B cell (primary cell): ENCODE data around the gene LRP4. TPM values are rescaled to one million over a fixed set of nuclear protein-coding genes. Genes with fewer than 3 reads are reported as not detected.

Experiments
- ATAC-seq: fragments of 200-7000 bp; cut with Tn5 transposase; one replicate; pipeline ENCODE4 v1.10.0; 2021; ENCODE audit warnings: low read depth, mild to moderate bottlenecking, moderate number of reproducible peaks, moderate library complexity
- CTCF ChIA-PET: fragments of 350-600 bp; sonication (Branson Sonifier 250); formaldehyde crosslinking; loops from one replicate; lab custom pipeline; 2021; ENCODE audit warnings: antibody characterized with exemption, inconsistent platforms; lab: Charles Lee
- POLR2A ChIA-PET: fragments of 350-600 bp; sonication (Branson Sonifier 250); formaldehyde crosslinking; loops from one replicate; lab custom pipeline; 2021; ENCODE audit warnings: antibody characterized with exemption; lab: Charles Lee
- DNase-seq: peaks from one replicate; pipeline ENCODE4 v3.0.0; 2013
- H2AFZ ChIP-seq: 2 replicates; pipeline ENCODE4 v1.6.1; 2012; ENCODE audit warnings: mild to moderate bottlenecking, low read depth, low read length; ENCODE audit not compliant: insufficient read depth, poor library complexity, severe bottlenecking
- H3K27ac ChIP-seq, 2 donors: 1 replicate in 1 of 2; 2 replicates in 1 of 2; pipeline ENCODE4 v1.5.1; 2012 to 2013; ENCODE audit warnings: low read length in 2 of 2, mild to moderate bottlenecking in 2 of 2, moderate library complexity in 1 of 2
- H3K27me3 ChIP-seq, 4 experiments: fragments of 200-600 bp in 1 of 4; sonication (generic) in 1 of 4; replicated peaks in 1 of 4; 1 replicate in 2 of 4; 2 replicates in 2 of 4; pipeline versions ENCODE4 v1.6.1 to v1.7.0; 2013 to 2016; ENCODE audit warnings: low read length in 3 of 4, mild to moderate bottlenecking in 2 of 4, mixed read lengths in 1 of 4, moderate library complexity in 1 of 4; ENCODE audit not compliant: insufficient read depth in 4 of 4, control insufficient read depth in 3 of 4; ENCODE audit errors: control extremely low read depth in 1 of 4
- H3K36me3 ChIP-seq, 2 experiments: replicated peaks in 1 of 2; 1 replicate in 1 of 2; 2 replicates in 1 of 2; pipeline versions ENCODE4 v1.6.1 to v1.7.1; 2013; ENCODE audit warnings: low read length in 1 of 2; ENCODE audit not compliant: insufficient read depth in 2 of 2, control insufficient read depth in 1 of 2; ENCODE audit errors: control extremely low read depth in 1 of 2, extremely low read depth in 1 of 2
- H3K4me1 ChIP-seq, 2 donors: fragments of 200-600 bp in 1 of 2; sonication (generic) in 1 of 2; 1 replicate in 1 of 2; 2 replicates in 1 of 2; pipeline versions ENCODE4 v1.5.1 to v1.6.1; 2013 to 2017; ENCODE audit warnings: low read length in 2 of 2; ENCODE audit not compliant: control insufficient read depth in 2 of 2, insufficient read depth in 2 of 2
- H3K4me2 ChIP-seq: replicated peaks from 2 replicates; pipeline ENCODE3; 2012; ENCODE audit warnings: mild to moderate bottlenecking, low read depth, low read length; ENCODE audit not compliant: poor library complexity, severe bottlenecking
- H3K4me3 ChIP-seq, 5 experiments: fragments of 200-600 bp in 1 of 5; sonication (generic) in 1 of 5; 1 replicate in 3 of 5; 2 replicates in 2 of 5; pipeline versions ENCODE4 v1.5.1 to v1.7.0; 2011 to 2016; ENCODE audit warnings: low read length in 4 of 5, mild to moderate bottlenecking in 4 of 5, low read depth in 2 of 5, control low read depth in 1 of 5, moderate library complexity in 1 of 5; ENCODE audit not compliant: insufficient read depth in 1 of 5; ENCODE audit errors: control extremely low read depth in 1 of 5, extremely low read depth in 1 of 5
- H3K79me2 ChIP-seq: fragments of 200-600 bp; sonication (generic); one replicate; pipeline ENCODE4 v1.6.0; 2016; ENCODE audit warnings: low read length; ENCODE audit not compliant: control insufficient read depth, insufficient read depth
- H3K9ac ChIP-seq: fragments of 200-600 bp; sonication (generic); 2 replicates; pipeline ENCODE4 v1.6.1; 2017; ENCODE audit warnings: mild to moderate bottlenecking, low read length, moderate library complexity
- H3K9me3 ChIP-seq, 3 donors: one replicate each; pipeline versions ENCODE4 v1.6.1 to v1.7.1; 2013; ENCODE audit warnings: low read length in 2 of 3; ENCODE audit not compliant: control insufficient read depth in 2 of 3, insufficient read depth in 1 of 3; ENCODE audit errors: control extremely low read depth in 1 of 3
- H4K20me1 ChIP-seq: 2 replicates; pipeline ENCODE4 v1.6.0; 2012; ENCODE audit warnings: mild to moderate bottlenecking, low read length; ENCODE audit not compliant: insufficient read depth, control insufficient read depth, poor library complexity, severe bottlenecking
- H3K27ac Mint-ChIP-seq: one replicate; pipeline ENCODE4 v1.8.0; 2021; ENCODE audit warnings: mixed read lengths
- H3K27me3 Mint-ChIP-seq: one replicate; pipeline ENCODE4 v1.8.0; 2021; ENCODE audit warnings: mixed read lengths
- H3K4me1 Mint-ChIP-seq: one replicate; pipeline ENCODE4 v1.8.0; 2021; ENCODE audit warnings: mixed read lengths
- H3K4me3 Mint-ChIP-seq: one replicate; pipeline ENCODE4 v1.8.0; 2021; ENCODE audit warnings: mixed read lengths
- H3K9me3 Mint-ChIP-seq: one replicate; pipeline ENCODE4 v1.8.0; 2022; ENCODE audit warnings: mixed read lengths; ENCODE audit not compliant: insufficient read depth
- CTCF ChIP-seq: fragments of 200-600 bp; IDR thresholded peaks from one replicate; pipeline ENCODE4 v1.8.0; 2022; ENCODE audit warnings: antibody characterized with exemption, mild to moderate bottlenecking
- EZH2 ChIP-seq: IDR thresholded peaks from 2 replicates; pipeline ENCODE4 v1.6.1; 2012; ENCODE audit warnings: borderline replicate concordance, low read depth, mild to moderate bottlenecking, moderate library complexity, low read length; ENCODE audit not compliant: insufficient read depth, poor library complexity, severe bottlenecking
- WGBS: methylation state at CpG from one replicate; pipeline ENCODE4 v1.1.5; 2013; ENCODE audit warnings: missing lambda C conversion rate; ENCODE audit not compliant: insufficient coverage; 5-methylcytosine and 5-hydroxymethylcytosine counted together
- intact Hi-C: fragments of 100-400 bp; cut with micrococcal nuclease; formaldehyde crosslinking; loops from one replicate; pipeline ENCODE4 v1.10.0; 2022
- polyA plus RNA-seq: library from polyadenylated mRNA; depleted of rRNA; stranded (reverse); fragments of >200 nt; gene quantifications from 2 replicates; pipeline ENCODE4 v1.2.3, GENCODE V29; 2012
- total RNA-seq, 2 donors: library from RNA; stranded (reverse); fragments of 120-200 nt in 1 of 2; gene quantifications; 1 replicate in 1 of 2; 2 replicates in 1 of 2; pipeline versions ENCODE4 v1.2.3 to v1.2.4, GENCODE V29; 2013 to 2022

Gene LRP4
- total and polyA plus RNA-seq, 2 donors (not counting 1 experiment from before 2014, with no cell fraction given) = not detected

GRCh38 chr11:46826310-46827044 lies 91.9 kb downstream of the LRP4 start:
- peak overlapping the region; percentile 85 for H2AFZ ChIP-seq
- CTCF ChIA-PET = interaction anchor here (0.7 to 1.4 kb wide), 4 partner anchors 20 to 583 kb away, joined by 3 to 5 read pairs (median 4); partner anchors contain the start of genes CKAP5 and ZNF408
- POLR2A ChIA-PET = interaction anchor here (0.9 kb wide), 1 partner anchor 20 kb away, joined by 3 read pairs; the partner anchor contains the start of gene CKAP5
- peaks cover 11 to 13% of the 10 kb centered on the region in 2 donors for H3K4me1 ChIP-seq
- H3K79me2 ChIP-seq = peaks cover 92% of the 10 kb centered on the region
- H3K4me3 ChIP-seq = peak overlapping the region; percentile 55 to 85 (median 61)
- no peaks in the 10 kb centered on the region for H3K9me3 Mint-ChIP-seq
- H3K27ac Mint-ChIP-seq = peak overlapping the region; percentile 46
- TF ChIP-seq EZH2 = no peak
- TF ChIP-seq CTCF = no peak
- ATAC-seq = peak; percentile 100
- no peaks in the 10 kb centered on the region for H3K9me3 ChIP-seq
- peaks cover 22% of the 10 kb centered on the region for H3K4me1 Mint-ChIP-seq
- peaks cover 30% of the 10 kb centered on the region for H4K20me1 ChIP-seq
- intact Hi-C loops = loop anchor here (1.0 kb wide), 1 partner anchor 20 kb away; the partner anchor contains the start of gene CKAP5
- H3K36me3 ChIP-seq = no peaks in the 10 kb centered on the region
- H3K9ac ChIP-seq = peak overlapping the region; percentile 73
- H3K27me3 Mint-ChIP-seq = no peaks in the 10 kb centered on the region
- peak overlapping the region; percentile 92 for H3K4me2 ChIP-seq
- peak; percentile 75 for DNase-seq
- H3K27ac ChIP-seq = peak overlapping the region in 1 of 2 donors; percentile 31
- 9% methylated on average over 32 of the region's 32 CpGs for WGBS
- H3K4me3 Mint-ChIP-seq = peak overlapping the region; percentile 88
- H3K27me3 ChIP-seq = no peaks in the 10 kb centered on the region

DNA sequence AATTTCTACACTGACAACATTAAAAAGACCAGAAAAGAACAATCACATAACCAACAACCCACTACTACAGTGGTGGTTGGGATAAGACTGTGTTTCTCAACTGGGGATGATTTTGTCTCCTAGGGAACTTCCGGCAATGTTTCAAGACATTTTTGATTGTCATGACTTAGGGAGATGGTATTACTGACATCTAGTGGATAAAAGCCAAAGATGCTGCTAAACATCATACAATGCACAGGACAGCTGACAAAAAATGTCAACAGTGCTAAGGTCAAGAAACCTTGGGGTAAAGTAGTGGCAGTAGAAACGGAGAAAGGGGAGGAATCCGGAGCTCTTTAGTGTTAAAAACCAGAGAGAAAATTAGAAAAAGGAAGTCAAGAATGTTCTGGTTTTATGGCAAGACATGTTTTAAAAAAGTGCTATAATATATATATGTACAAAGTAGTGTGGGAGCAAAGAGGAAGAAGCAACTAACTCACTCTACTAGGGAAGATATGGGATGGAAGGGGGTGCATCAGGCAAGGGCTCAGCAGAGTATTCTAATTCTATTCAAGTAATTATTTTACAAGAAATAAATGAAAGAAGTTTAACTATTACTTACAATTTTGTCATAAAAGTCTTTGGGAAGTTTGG lies 109.4 kb downstream of the LRP4 start:
- DNase-seq (peak; percentile 7), ATAC-seq (no peak)
- TF ChIP-seq EZH2 = no peak
- peak; percentile 11 for TF ChIP-seq CTCF
- Mint-ChIP-seq H3K4me1 (no peaks in the 10 kb centered on the region), H3K4me3 (no peak overlapping the region), H3K27me3 (no peaks in the 10 kb centered on the region), H3K27ac (no peak overlapping the region), H3K9me3 (no peaks in the 10 kb centered on the region)
- no peak overlapping the region for H3K4me3 ChIP-seq
- ChIA-PET CTCF (no interaction called here), POLR2A (no interaction called here)
- H2AFZ ChIP-seq = no peak overlapping the region
- H3K4me2 ChIP-seq = no peak overlapping the region
- no peaks in the 10 kb centered on the region for H3K79me2 ChIP-seq
- H3K4me1 ChIP-seq = no peaks in the 10 kb centered on the region
- H3K9ac ChIP-seq = no peak overlapping the region
- H4K20me1 ChIP-seq = no peaks in the 10 kb centered on the region
- 100% methylated on average over 1 of the region's 3 CpGs for WGBS
- intact Hi-C loops = no loop called here
- H3K27ac ChIP-seq = no peak overlapping the region
- H3K27me3 ChIP-seq = no peaks in the 10 kb centered on the region
- H3K36me3 ChIP-seq = peaks cover 14 to 23% of the 10 kb centered on the region in 2 experiments
- H3K9me3 ChIP-seq = no peaks in the 10 kb centered on the region
